ENCODE data around the gene GRIK2. TPM values are rescaled to one million over a fixed set of nuclear protein-coding genes. Genes with fewer than 3 reads are reported as not detected.

The GRIK2 gene
- total and polyA plus RNA-seq, 2 experiments from 2014 or later: 1.4 to 7.1 TPM

DNA sequence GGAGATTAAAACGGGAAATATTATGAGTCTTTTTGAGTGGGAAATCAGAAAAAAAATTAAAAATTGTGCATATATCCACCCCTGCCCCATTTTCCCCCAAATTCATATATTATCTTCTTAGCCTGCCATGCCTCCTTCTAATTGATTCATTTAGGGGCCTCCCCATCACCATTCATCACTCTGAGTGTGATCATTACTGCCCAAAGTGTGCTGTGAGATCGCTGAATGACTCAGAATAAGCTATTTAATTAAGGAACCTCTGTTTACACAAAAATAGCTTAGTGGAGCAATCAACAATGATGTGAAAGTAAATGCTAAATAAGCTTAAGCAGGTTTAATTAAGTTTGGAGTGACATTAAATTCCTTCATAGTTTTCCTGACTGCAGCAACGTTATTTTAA lies 645.5 kb downstream of the GRIK2 start:
- Histone ChIP-seq H3K9ac (no peak overlapping the region), H3K4me3 (no peak overlapping the region), H4K20me1 (ENCODE audit: insufficient read depth) (no peaks in the 10 kb centered on the region), H3K36me3 (ENCODE audit: low read depth) (no peaks in the 10 kb centered on the region), H3K9me2 (ENCODE audit: insufficient read depth) (no peaks in the 10 kb centered on the region), H3K9me3 (ENCODE audit: low read depth) (no peaks in the 10 kb centered on the region), H3K4me2 (ENCODE audit: unreplicated experiment) (no peak overlapping the region), H2AFZ (no peak overlapping the region), H3K27me3 (replicated peaks; ENCODE audit: insufficient read depth) (no peaks in the 10 kb centered on the region), H3K27ac (no peak overlapping the region), H3F3A (ENCODE audit: insufficient read depth) (no peaks in the 10 kb centered on the region), H3K79me2 (ENCODE audit: insufficient read depth) (no peaks in the 10 kb centered on the region), H3K4me1 (ENCODE audit: insufficient read depth) (no peaks in the 10 kb centered on the region)
- in situ Hi-C loops (cut with MboI): no loop called here
- WGBS, 2 experiments (ENCODE audit: low coverage in 1 of 2, low lambda C conversion rate in 2 of 2, missing lambda C conversion rate in 2 of 2): 9 to 10% methylated on average over 3 of the region's 3 CpGs
- no peak for DNase-seq
- TF ChIP-seq EZH2 (IDR thresholded peaks at IDR 0.05; ENCODE audit: insufficient read depth, poor library complexity, severe bottlenecking) (no peak), EZH2phosphoT487 (IDR thresholded peaks at IDR 0.05; ENCODE audit: insufficient read depth, low read depth) (no peak)

DNA sequence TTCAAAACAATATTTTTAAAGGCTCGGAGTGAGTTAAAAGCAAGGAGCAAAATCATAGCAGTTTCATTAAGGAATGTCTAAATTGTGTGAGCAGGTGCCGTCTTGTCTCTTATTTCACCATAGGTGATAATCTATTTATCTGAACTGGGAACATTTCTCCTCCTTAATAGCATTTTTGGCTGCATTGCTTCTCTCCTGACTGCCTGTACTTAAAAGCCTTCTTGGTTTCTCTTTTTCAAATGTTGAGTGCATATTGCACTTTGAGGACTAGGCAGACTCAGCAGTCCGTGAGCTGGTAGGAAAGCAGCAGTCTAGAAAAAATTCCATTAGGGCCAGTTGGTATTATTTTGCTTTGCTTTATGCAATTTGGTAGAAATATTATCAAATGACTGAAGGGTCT lies 645.9 kb downstream of the GRIK2 start:
- H3K4me1 ChIP-seq (ENCODE audit: insufficient read depth): no peaks in the 10 kb centered on the region
- TF ChIP-seq EZH2phosphoT487 (IDR thresholded peaks at IDR 0.05; ENCODE audit: insufficient read depth, low read depth) (no peak), EZH2 (IDR thresholded peaks at IDR 0.05; ENCODE audit: insufficient read depth, poor library complexity, severe bottlenecking) (no peak)
- DNase-seq: no peak
- H2AFZ ChIP-seq: no peak overlapping the region
- no peaks in the 10 kb centered on the region for H3K36me3 ChIP-seq (ENCODE audit: low read depth)
- H3K9ac ChIP-seq: no peak overlapping the region
- no peak overlapping the region for H3K4me3 ChIP-seq
- H3K4me2 ChIP-seq (ENCODE audit: unreplicated experiment): no peak overlapping the region
- no peaks in the 10 kb centered on the region for H3K27me3 ChIP-seq (replicated peaks; ENCODE audit: insufficient read depth)
- no peaks in the 10 kb centered on the region for H3K79me2 ChIP-seq (ENCODE audit: insufficient read depth)
- no peak overlapping the region for H3K27ac ChIP-seq
- no peaks in the 10 kb centered on the region for H3K9me2 ChIP-seq (ENCODE audit: insufficient read depth)
- no peaks in the 10 kb centered on the region for H3K9me3 ChIP-seq (ENCODE audit: low read depth)
- 17 to 31% methylated on average over 3 of the region's 3 CpGs for WGBS, 2 experiments (ENCODE audit: low coverage in 1 of 2, low lambda C conversion rate in 2 of 2, missing lambda C conversion rate in 2 of 2)
- H4K20me1 ChIP-seq (ENCODE audit: insufficient read depth): no peaks in the 10 kb centered on the region
- in situ Hi-C loops (cut with MboI): no loop called here
- H3F3A ChIP-seq (ENCODE audit: insufficient read depth): no peaks in the 10 kb centered on the region

DNA sequence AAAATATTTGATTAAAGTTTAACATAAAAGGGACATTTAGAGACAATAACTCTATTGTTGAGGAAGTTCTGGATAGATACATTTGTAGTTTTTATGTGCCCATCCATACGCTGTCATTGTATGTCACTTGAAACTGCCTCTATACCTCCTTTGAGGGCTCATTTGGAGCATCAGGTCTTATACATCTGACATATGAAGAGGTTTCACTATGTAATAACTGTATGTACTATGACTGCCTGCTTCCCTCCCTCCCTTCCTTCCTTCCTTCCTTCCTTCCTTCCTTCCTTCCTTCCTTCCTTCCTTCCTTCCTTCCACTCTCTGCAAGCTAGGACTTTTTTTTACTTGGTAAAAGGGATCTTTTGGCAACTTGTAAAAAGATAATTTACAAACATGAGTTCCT lies 657.5 kb downstream of the GRIK2 start:
- Histone ChIP-seq H4K20me1 (ENCODE audit: insufficient read depth) (no peaks in the 10 kb centered on the region), H3F3A (ENCODE audit: insufficient read depth) (no peaks in the 10 kb centered on the region), H2AFZ (no peak overlapping the region), H3K27me3 (replicated peaks; ENCODE audit: insufficient read depth) (no peaks in the 10 kb centered on the region), H3K27ac (no peak overlapping the region), H3K9ac (no peak overlapping the region), H3K4me2 (ENCODE audit: unreplicated experiment) (no peak overlapping the region), H3K4me3 (no peak overlapping the region), H3K79me2 (ENCODE audit: insufficient read depth) (no peaks in the 10 kb centered on the region), H3K9me2 (ENCODE audit: insufficient read depth) (no peaks in the 10 kb centered on the region), H3K36me3 (ENCODE audit: low read depth) (no peaks in the 10 kb centered on the region), H3K4me1 (ENCODE audit: insufficient read depth) (no peaks in the 10 kb centered on the region), H3K9me3 (ENCODE audit: low read depth) (no peaks in the 10 kb centered on the region)
- WGBS, 2 experiments (ENCODE audit: low coverage in 1 of 2, low lambda C conversion rate in 2 of 2, missing lambda C conversion rate in 2 of 2): 53 to 54% methylated on average over 1 of the region's 1 CpG
- in situ Hi-C loops (cut with MboI): no loop called here
- no peak for TF ChIP-seq EZH2phosphoT487 (IDR thresholded peaks at IDR 0.05; ENCODE audit: insufficient read depth, low read depth)
- no peak for TF ChIP-seq EZH2 (IDR thresholded peaks at IDR 0.05; ENCODE audit: insufficient read depth, poor library complexity, severe bottlenecking)
- no peak for DNase-seq

DNA sequence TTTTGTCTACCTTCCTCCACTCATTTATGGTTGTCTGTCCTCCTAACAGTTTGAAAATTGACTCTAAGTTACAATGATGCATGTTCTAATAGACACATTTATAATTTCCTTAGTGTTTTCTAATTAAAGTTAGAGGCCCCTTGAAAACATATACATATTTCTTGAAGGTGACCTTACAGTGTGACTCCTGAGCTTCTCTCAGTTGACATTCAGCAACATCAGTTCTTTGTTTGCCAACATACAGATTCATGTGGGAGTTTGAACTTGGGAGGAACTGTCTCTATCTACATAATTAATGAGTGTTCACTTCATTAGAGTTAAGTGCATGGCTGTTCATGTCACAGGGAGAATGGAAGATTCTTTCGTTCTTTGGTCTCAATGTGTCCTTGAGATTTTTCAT lies 658.2 kb downstream of the GRIK2 start:
- Histone ChIP-seq H3K4me2 (ENCODE audit: unreplicated experiment) (no peak overlapping the region), H3K36me3 (ENCODE audit: low read depth) (no peaks in the 10 kb centered on the region), H3F3A (ENCODE audit: insufficient read depth) (no peaks in the 10 kb centered on the region), H3K27ac (no peak overlapping the region), H3K9me2 (ENCODE audit: insufficient read depth) (no peaks in the 10 kb centered on the region), H3K9ac (no peak overlapping the region), H3K79me2 (ENCODE audit: insufficient read depth) (no peaks in the 10 kb centered on the region), H3K27me3 (replicated peaks; ENCODE audit: insufficient read depth) (no peaks in the 10 kb centered on the region), H3K9me3 (ENCODE audit: low read depth) (no peaks in the 10 kb centered on the region), H3K4me1 (ENCODE audit: insufficient read depth) (no peaks in the 10 kb centered on the region), H4K20me1 (ENCODE audit: insufficient read depth) (no peaks in the 10 kb centered on the region), H2AFZ (no peak overlapping the region), H3K4me3 (no peak overlapping the region)
- in situ Hi-C loops (cut with MboI): no loop called here
- WGBS, 2 experiments (ENCODE audit: low coverage in 1 of 2, low lambda C conversion rate in 2 of 2, missing lambda C conversion rate in 2 of 2): 25 to 33% methylated on average over 1 of the region's 1 CpG
- TF ChIP-seq EZH2 (IDR thresholded peaks at IDR 0.05; ENCODE audit: insufficient read depth, poor library complexity, severe bottlenecking) (no peak), EZH2phosphoT487 (IDR thresholded peaks at IDR 0.05; ENCODE audit: insufficient read depth, low read depth) (no peak)
- no peak for DNase-seq

DNA sequence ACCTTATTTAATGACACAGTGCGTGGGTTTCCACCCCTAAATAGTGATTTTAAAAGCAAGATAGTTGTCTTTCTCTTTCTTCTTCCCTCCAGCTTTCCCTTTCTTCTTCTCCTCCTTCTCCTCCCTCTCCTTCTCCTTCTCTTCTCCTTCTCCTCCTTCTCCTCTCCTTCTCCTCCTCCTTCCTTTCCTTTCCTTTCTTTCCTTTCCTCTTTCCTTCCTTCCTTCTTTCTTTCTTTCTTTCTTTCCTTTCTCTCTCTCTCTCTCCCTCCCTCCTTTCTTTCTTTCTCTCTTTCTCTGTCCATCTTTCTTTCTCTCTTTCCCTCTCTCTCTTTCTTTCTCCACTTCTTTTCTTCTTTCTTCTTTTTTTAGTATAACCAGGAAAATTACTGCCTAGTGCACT lies 670.6 kb downstream of the GRIK2 start:
- H3K27me3 ChIP-seq (replicated peaks; ENCODE audit: insufficient read depth): no peaks in the 10 kb centered on the region
- in situ Hi-C loops (cut with MboI): no loop called here
- H3K36me3 ChIP-seq (ENCODE audit: low read depth): no peaks in the 10 kb centered on the region
- H3K4me3 ChIP-seq: no peak overlapping the region
- no peaks in the 10 kb centered on the region for H3K4me1 ChIP-seq (ENCODE audit: insufficient read depth)
- no peak for DNase-seq
- no peak overlapping the region for H3K9ac ChIP-seq
- H3K27ac ChIP-seq: no peak overlapping the region
- no peak overlapping the region for H3K4me2 ChIP-seq (ENCODE audit: unreplicated experiment)
- H3K79me2 ChIP-seq (ENCODE audit: insufficient read depth): no peaks in the 10 kb centered on the region
- 20 to 24% methylated on average over 1 of the region's 1 CpG for WGBS, 2 experiments (ENCODE audit: low coverage in 1 of 2, low lambda C conversion rate in 2 of 2, missing lambda C conversion rate in 2 of 2)
- H2AFZ ChIP-seq: no peak overlapping the region
- H3F3A ChIP-seq (ENCODE audit: insufficient read depth): no peaks in the 10 kb centered on the region
- TF ChIP-seq EZH2 (IDR thresholded peaks at IDR 0.05; ENCODE audit: insufficient read depth, poor library complexity, severe bottlenecking) (no peak), EZH2phosphoT487 (IDR thresholded peaks at IDR 0.05; ENCODE audit: insufficient read depth, low read depth) (no peak)
- H3K9me2 ChIP-seq (ENCODE audit: insufficient read depth): no peaks in the 10 kb centered on the region
- no peaks in the 10 kb centered on the region for H4K20me1 ChIP-seq (ENCODE audit: insufficient read depth)
- no peaks in the 10 kb centered on the region for H3K9me3 ChIP-seq (ENCODE audit: low read depth)
